Body of pancreas (tissue), 4 donors: ENCODE measurements around the gene SHISA7. TPM values are rescaled to one million over a fixed set of nuclear protein-coding genes. Genes with fewer than 3 reads are reported as not detected.

Experiments used
- ATAC-seq: fragments of 150-250 bp; one replicate; pipeline ENCODE4 v1.9.1; 2016
- DNase-seq, 4 donors: peaks; one replicate each; pipeline ENCODE4 v3.0.0-alpha.2; 2019
- H3K27ac ChIP-seq, 4 donors: fragments of 200-600 bp; sonication (generic); 1 replicate in 3 of 4; 2 replicates in 1 of 4; pipeline versions ENCODE4 v1.5.1 to v1.6.1; 2016 to 2019; ENCODE audit warnings: mild to moderate bottlenecking in 1 of 4, mixed read lengths in 1 of 4, moderate library complexity in 1 of 4
- H3K27me3 ChIP-seq, 2 donors: fragments of 200-600 bp; sonication (generic); one replicate each; pipeline ENCODE4 v1.6.0; 2016; ENCODE audit warnings: mild to moderate bottlenecking in 1 of 2
- H3K36me3 ChIP-seq, 2 donors: fragments of 200-600 bp; sonication (generic); replicated peaks in 1 of 2; 2 replicates each; pipeline ENCODE4 v1.5.1; 2016; ENCODE audit warnings: low read depth in 2 of 2; ENCODE audit not compliant: insufficient read depth in 1 of 2
- H3K4me1 ChIP-seq: fragments of 200-600 bp; sonication (generic); one replicate; pipeline ENCODE4 v1.6.0; 2016
- H3K4me3 ChIP-seq, 2 donors: fragments of 200-600 bp; sonication (generic); 1 replicate in 1 of 2; 2 replicates in 1 of 2; pipeline ENCODE4 v1.5.1; 2016 to 2019
- H3K9me3 ChIP-seq, 3 donors: fragments of 200-600 bp; sonication (generic); 1 replicate in 2 of 3; 2 replicates in 1 of 3; pipeline ENCODE4 v1.5.1; 2016
- POLR2A ChIP-seq, 3 donors: fragments of 450-650 bp; IDR thresholded peaks; one replicate each; pipeline ENCODE4 v1.6.1; 2016; ENCODE audit warnings: antibody characterized with exemption in 3 of 3, mild to moderate bottlenecking in 2 of 3
- WGBS, 2 donors: methylation state at CpG; one replicate each; pipeline ENCODE4 v1.1.5; 2017; 5-methylcytosine and 5-hydroxymethylcytosine counted together
- intact Hi-C: fragments of 100-400 bp; cut with DNase I; formaldehyde crosslinking; loops from one replicate; pipeline ENCODE4 v1.15.1; 2023
- total RNA-seq, 2 donors: library from RNA; depleted of rRNA; stranded (reverse); fragments of >200 nt; gene quantifications; one replicate each; pipeline ENCODE4 v1.1.0, GENCODE V29; 2016
- TF ChIP-seq, protein P1 (sequence below), 7 experiments: fragments of 450-650 bp in 4 of 7; fragments of 200-600 bp in 3 of 7; sonication (generic) in 3 of 7; IDR thresholded peaks; one replicate each; pipeline ENCODE4 v1.5.1; 2016 to 2019; ENCODE audit warnings: antibody characterized with exemption in 7 of 7

SHISA7 gene
- total RNA-seq = not detected

GRCh38 chr19:55443045-55443823 lies at the start of gene SHISA7:
TSS of gene SHISA7 (minus strand) at chr19:55443300. CDS start at chr19:55442863, 437 bp downstream.
- Histone ChIP-seq H3K27ac (no peak within 1 kb of the TSS), H3K27me3 (peaks cover 0 to 23% of the 10 kb centered on the region in 2 donors), H3K36me3 (no peaks in the 10 kb centered on the region), H3K4me3 (no peak within 1 kb of the TSS), H3K9me3 (no peaks in the 10 kb centered on the region), H3K4me1 (no peaks in the 10 kb centered on the region)
- intact Hi-C loops = no loop called here
- DNase-seq (no peak), ATAC-seq (no peak)
- WGBS, 2 donors = 1 to 3% methylated on average over 40 to 43 of the region's 43 CpGs
- TF ChIP-seq POLR2A (IDR thresholded peaks at IDR 0.05) = no peak
- TF ChIP-seq, protein P1, sequence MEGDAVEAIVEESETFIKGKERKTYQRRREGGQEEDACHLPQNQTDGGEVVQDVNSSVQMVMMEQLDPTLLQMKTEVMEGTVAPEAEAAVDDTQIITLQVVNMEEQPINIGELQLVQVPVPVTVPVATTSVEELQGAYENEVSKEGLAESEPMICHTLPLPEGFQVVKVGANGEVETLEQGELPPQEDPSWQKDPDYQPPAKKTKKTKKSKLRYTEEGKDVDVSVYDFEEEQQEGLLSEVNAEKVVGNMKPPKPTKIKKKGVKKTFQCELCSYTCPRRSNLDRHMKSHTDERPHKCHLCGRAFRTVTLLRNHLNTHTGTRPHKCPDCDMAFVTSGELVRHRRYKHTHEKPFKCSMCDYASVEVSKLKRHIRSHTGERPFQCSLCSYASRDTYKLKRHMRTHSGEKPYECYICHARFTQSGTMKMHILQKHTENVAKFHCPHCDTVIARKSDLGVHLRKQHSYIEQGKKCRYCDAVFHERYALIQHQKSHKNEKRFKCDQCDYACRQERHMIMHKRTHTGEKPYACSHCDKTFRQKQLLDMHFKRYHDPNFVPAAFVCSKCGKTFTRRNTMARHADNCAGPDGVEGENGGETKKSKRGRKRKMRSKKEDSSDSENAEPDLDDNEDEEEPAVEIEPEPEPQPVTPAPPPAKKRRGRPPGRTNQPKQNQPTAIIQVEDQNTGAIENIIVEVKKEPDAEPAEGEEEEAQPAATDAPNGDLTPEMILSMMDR (IDR thresholded peaks at IDR 0.05) = no peak

GRCh38 chr19:55492362-55492944 lies 49.4 kb upstream of the SHISA7 start:
- no peak for ATAC-seq
- H3K27ac ChIP-seq = no peak overlapping the region
- no peaks in the 10 kb centered on the region for H3K36me3 ChIP-seq
- 28 to 29% methylated on average over 12 of the region's 12 CpGs for WGBS, 2 donors
- peaks cover 5% of the 10 kb centered on the region for H3K4me1 ChIP-seq
- intact Hi-C loops = no loop called here
- TF ChIP-seq, protein P1 (IDR thresholded peaks at IDR 0.05) = no peak
- no peak for TF ChIP-seq POLR2A (IDR thresholded peaks at IDR 0.05)
- H3K4me3 ChIP-seq = no peak overlapping the region
- no peaks in the 10 kb centered on the region for H3K9me3 ChIP-seq
- DNase-seq = no peak
- no peaks in the 10 kb centered on the region for H3K27me3 ChIP-seq

DNA sequence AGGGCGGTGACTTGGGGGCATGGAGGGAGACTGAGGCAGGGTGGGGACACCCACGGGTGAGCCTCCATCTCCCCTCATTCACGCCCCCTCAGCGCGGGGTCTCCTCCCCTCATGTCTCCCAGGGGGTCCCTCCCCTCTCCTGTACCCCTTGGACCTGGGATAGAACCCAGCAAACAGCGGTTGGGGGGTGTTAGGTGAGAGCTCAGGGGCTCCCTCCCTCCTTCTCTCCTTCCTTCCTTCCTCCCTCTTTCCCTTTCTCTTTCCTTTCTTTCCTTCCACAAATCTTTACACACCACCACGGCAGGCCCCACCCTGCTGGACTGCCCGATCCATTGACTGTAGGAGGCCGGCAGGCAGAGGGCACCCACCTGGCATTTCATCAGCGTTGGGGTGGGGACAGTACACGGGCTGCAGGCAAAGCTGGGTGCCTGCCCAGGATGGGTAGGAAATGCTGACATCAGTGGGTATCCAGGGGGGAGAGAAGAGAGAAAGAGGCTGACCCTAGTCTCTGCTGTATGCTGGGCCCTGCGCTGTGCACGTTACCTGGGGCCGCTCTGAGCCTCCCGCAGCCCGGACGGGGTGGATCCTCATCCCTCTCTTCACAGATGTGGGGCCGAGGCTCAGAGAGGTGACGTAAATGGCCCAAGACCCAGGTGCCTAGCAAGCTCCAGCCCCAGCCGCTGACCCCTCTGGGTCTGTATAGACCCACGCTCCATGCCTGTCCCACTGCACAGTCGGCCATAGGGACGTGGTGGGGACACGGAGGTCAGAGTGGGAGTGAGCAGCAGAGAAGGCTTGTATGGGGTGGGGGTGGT lies 48.7 kb upstream of the SHISA7 start:
- Histone ChIP-seq H3K4me3 (no peak overlapping the region), H3K4me1 (peaks cover 12% of the 10 kb centered on the region), H3K27me3 (no peaks in the 10 kb centered on the region), H3K9me3 (no peaks in the 10 kb centered on the region), H3K36me3 (no peaks in the 10 kb centered on the region), H3K27ac (no peak overlapping the region)
- intact Hi-C loops = no loop called here
- WGBS, 2 donors = 59 to 64% methylated on average over 17 to 19 of the region's 24 CpGs
- TF ChIP-seq, protein P1 (IDR thresholded peaks at IDR 0.05) = no peak
- TF ChIP-seq POLR2A (IDR thresholded peaks at IDR 0.05) = no peak
- DNase-seq (no peak), ATAC-seq (no peak)

- no peaks in the 10 kb centered on the region for H3K27me3 ChIP-seq
- ATAC-seq (no peak), DNase-seq (no peak)
- 59 to 64% methylated on average over 13 to 49 of the region's 52 CpGs for WGBS, 2 donors
- peaks cover 22% of the 10 kb centered on the region for H3K4me1 ChIP-seq
- H3K9me3 ChIP-seq = no peaks in the 10 kb centered on the region
- intact Hi-C loops = no loop called here
- H3K4me3 ChIP-seq = no peak overlapping the region
- no peaks in the 10 kb centered on the region for H3K36me3 ChIP-seq
- H3K27ac ChIP-seq = no peak overlapping the region
- TF ChIP-seq POLR2A (IDR thresholded peaks at IDR 0.05) = no peak
These were observed 47.7 kb upstream of the SHISA7 start for GRCh38 chr19:55490478-55491432.
